Smooth muscle cell (in vitro differentiated cells): ENCODE measurements around the gene SLC2A14. TPM values are rescaled to one million over a fixed set of nuclear protein-coding genes. Genes with fewer than 3 reads are reported as not detected.
A peak's percentile ranks its signal among the peaks of the same experiment; 100 is the strongest.
"Not testable (repeated sequence)": the region's sequence is repeated elsewhere in the genome, so short reads cannot be mapped to it uniquely, and the experiment has no call there.

ENCODE experiments used
- DNase-seq: peaks from one replicate; lab custom pipeline; 2025; ENCODE audit not compliant: unreplicated experiment; lab: John Stamatoyannopoulos, UW
- H2AFZ ChIP-seq: fragments of 200-600 bp; sonication (generic); 2 replicates; pipeline ENCODE4 v1.6.0; 2016; ENCODE audit warnings: antibody characterized with exemption, low read depth, mild to moderate bottlenecking
- H3F3A ChIP-seq: fragments of 200-600 bp; sonication (generic); 2 replicates; pipeline ENCODE4 v1.6.0; 2017; ENCODE audit warnings: antibody characterized with exemption, low read depth
- H3K27ac ChIP-seq: fragments of 200-600 bp; sonication (generic); 2 replicates; pipeline ENCODE4 v1.5.1; 2016; ENCODE audit warnings: low read depth, mild to moderate bottlenecking
- H3K27me3 ChIP-seq: fragments of 200-600 bp; sonication (generic); 2 replicates; pipeline ENCODE4 v1.6.1; 2016; ENCODE audit warnings: low read depth, mild to moderate bottlenecking
- H3K36me3 ChIP-seq: fragments of 200-600 bp; sonication (generic); 2 replicates; pipeline ENCODE4 v1.5.1; 2016; ENCODE audit warnings: low read depth
- H3K4me1 ChIP-seq: fragments of 200-600 bp; sonication (generic); 2 replicates; pipeline ENCODE4 v1.5.1; 2016; ENCODE audit warnings: low read depth
- H3K4me2 ChIP-seq: fragments of 200-600 bp; sonication (generic); 2 replicates; pipeline ENCODE4 v1.6.0; 2016; ENCODE audit warnings: mild to moderate bottlenecking
- H3K4me3 ChIP-seq: fragments of 200-600 bp; sonication (generic); 2 replicates; pipeline ENCODE4 v1.5.1; 2016; ENCODE audit warnings: mild to moderate bottlenecking
- H3K79me2 ChIP-seq: fragments of 200-600 bp; sonication (generic); 2 replicates; pipeline ENCODE4 v1.6.0; 2016; ENCODE audit warnings: low read depth, mild to moderate bottlenecking
- H3K9ac ChIP-seq: fragments of 200-600 bp; sonication (generic); 2 replicates; pipeline ENCODE4 v1.6.0; 2016; ENCODE audit warnings: low read depth
- H3K9me3 ChIP-seq: fragments of 200-600 bp; sonication (generic); replicated peaks from 2 replicates; pipeline ENCODE4 v1.5.1; 2016; ENCODE audit warnings: low read depth
- H4K20me1 ChIP-seq: fragments of 200-600 bp; sonication (generic); 2 replicates; pipeline ENCODE4 v1.6.0; 2016; ENCODE audit warnings: low read depth
- WGBS: methylation state at CpG from one replicate; pipeline ENCODE4 v1.1.7; 2016; ENCODE audit warnings: low lambda C conversion rate; 5-methylcytosine and 5-hydroxymethylcytosine counted together
- polyA plus RNA-seq: library from polyadenylated mRNA; unstranded; fragments of >200 nt; fragmentation: Nextera tagmentation; extraction: Ambion mirVana; gene quantifications from 2 replicates; pipeline ENCODE4 v1.2.1, GENCODE V29; 2016
- total RNA-seq: library from RNA; depleted of rRNA; stranded (reverse); fragments of >200 nt; gene quantifications from 2 replicates; pipeline ENCODE4 v1.2.3, GENCODE V29; 2014
- TF ChIP-seq, protein P1 (sequence below): fragments of 200-600 bp; sonication (generic); IDR thresholded peaks from 2 replicates; pipeline ENCODE4 v1.5.1; 2017; ENCODE audit warnings: borderline replicate concordance, mild to moderate bottlenecking, antibody characterized with exemption; ENCODE audit not compliant: insufficient read depth, poor library complexity, severe bottlenecking

The SLC2A14 gene
- total RNA-seq (2.3 and 2.8 TPM in 2 replicates), polyA plus RNA-seq (8.1 and 19.3 TPM in 2 replicates)

GRCh38 chr12:7872566-7873319 lies at the start of gene SLC2A14:
Gene SLC2A14, minus strand, starts transcription at chr12:7872915. Its CDS starts 3,035 bp downstream, at chr12:7869880.
- no peaks in the 10 kb centered on the region for H3K36me3 ChIP-seq
- no peak within 1 kb of the TSS for H3K4me3 ChIP-seq
- no peaks in the 10 kb centered on the region for H3K4me1 ChIP-seq
- H3K79me2 ChIP-seq, result no peaks in the 10 kb centered on the region
- no peak within 1 kb of the TSS for H3K4me2 ChIP-seq
- H3K9ac ChIP-seq, result no peak within 1 kb of the TSS
- H3K27ac ChIP-seq, result no peak within 1 kb of the TSS
- no peaks in the 10 kb centered on the region for H4K20me1 ChIP-seq
- H3K9me3 ChIP-seq, result no peaks in the 10 kb centered on the region
- TF ChIP-seq, protein P1, sequence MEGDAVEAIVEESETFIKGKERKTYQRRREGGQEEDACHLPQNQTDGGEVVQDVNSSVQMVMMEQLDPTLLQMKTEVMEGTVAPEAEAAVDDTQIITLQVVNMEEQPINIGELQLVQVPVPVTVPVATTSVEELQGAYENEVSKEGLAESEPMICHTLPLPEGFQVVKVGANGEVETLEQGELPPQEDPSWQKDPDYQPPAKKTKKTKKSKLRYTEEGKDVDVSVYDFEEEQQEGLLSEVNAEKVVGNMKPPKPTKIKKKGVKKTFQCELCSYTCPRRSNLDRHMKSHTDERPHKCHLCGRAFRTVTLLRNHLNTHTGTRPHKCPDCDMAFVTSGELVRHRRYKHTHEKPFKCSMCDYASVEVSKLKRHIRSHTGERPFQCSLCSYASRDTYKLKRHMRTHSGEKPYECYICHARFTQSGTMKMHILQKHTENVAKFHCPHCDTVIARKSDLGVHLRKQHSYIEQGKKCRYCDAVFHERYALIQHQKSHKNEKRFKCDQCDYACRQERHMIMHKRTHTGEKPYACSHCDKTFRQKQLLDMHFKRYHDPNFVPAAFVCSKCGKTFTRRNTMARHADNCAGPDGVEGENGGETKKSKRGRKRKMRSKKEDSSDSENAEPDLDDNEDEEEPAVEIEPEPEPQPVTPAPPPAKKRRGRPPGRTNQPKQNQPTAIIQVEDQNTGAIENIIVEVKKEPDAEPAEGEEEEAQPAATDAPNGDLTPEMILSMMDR, result no peak
- H3F3A ChIP-seq, result peaks cover 4% of the 10 kb centered on the region
- DNase-seq, result no peak
- no peaks in the 10 kb centered on the region for H3K27me3 ChIP-seq
- WGBS, result 85% methylated on average over 62 of the region's 65 CpGs
- H2AFZ ChIP-seq, result no peak within 1 kb of the TSS

DNA sequence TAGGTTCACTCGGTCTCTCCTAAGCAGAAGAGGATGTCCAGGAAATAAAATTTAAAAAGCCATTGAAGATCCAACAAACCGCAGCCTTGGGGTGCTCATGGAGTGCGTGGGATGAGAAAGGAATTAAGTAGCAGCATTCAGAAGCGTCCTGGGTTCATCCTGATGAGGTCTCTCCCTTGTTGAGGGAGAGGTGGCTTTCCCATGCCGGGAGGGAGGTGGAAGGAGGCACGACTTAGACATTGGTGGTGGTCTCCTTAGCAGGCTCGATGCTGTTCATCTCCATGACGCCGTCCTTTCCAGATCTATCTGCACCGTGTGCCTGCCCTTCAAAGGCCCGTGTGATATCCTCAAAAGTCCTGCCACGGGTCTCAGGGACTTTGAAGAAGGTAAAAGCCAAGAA lies 48.5 kb upstream of the SLC2A14 start:
- H3K4me1 ChIP-seq, H2AFZ ChIP-seq, H3K4me3 ChIP-seq, H3K9ac ChIP-seq, H3K4me2 ChIP-seq, H3K27me3 ChIP-seq, H3K79me2 ChIP-seq, DNase-seq, H3K9me3 ChIP-seq: not testable (repeated sequence)
- Histone ChIP-seq H4K20me1 (peaks cover 86% of the 10 kb centered on the region), H3F3A (peaks cover 53% of the 10 kb centered on the region), H3K27ac (peak overlapping the region; percentile 54), H3K36me3 (peaks cover 36% of the 10 kb centered on the region)
- WGBS, result 89% methylated on average over 12 of the region's 12 CpGs

GRCh38 chr12:7918268-7918590 lies 45.5 kb upstream of the SLC2A14 start:
- H3K9me3 ChIP-seq, H2AFZ ChIP-seq, H3K27me3 ChIP-seq, H3K9ac ChIP-seq, H3K79me2 ChIP-seq, H3K4me3 ChIP-seq, DNase-seq, H3K27ac ChIP-seq, H3K4me2 ChIP-seq, H3K4me1 ChIP-seq: not testable (repeated sequence)
- 86% methylated on average over 7 of the region's 7 CpGs for WGBS
- Histone ChIP-seq H4K20me1 (peaks cover 62% of the 10 kb centered on the region), H3K36me3 (peaks cover 22% of the 10 kb centered on the region), H3F3A (peaks cover 46% of the 10 kb centered on the region)

- Histone ChIP-seq H3K4me1 (no peaks in the 10 kb centered on the region), H3K36me3 (peaks cover 22% of the 10 kb centered on the region), H3K79me2 (no peaks in the 10 kb centered on the region), H3F3A (peaks cover 43% of the 10 kb centered on the region), H3K9me3 (no peaks in the 10 kb centered on the region), H3K27me3 (no peaks in the 10 kb centered on the region), H3K4me2 (no peak overlapping the region), H2AFZ (no peak overlapping the region), H3K27ac (peak overlapping the region; percentile 19), H3K9ac (no peak overlapping the region), H3K4me3 (no peak overlapping the region), H4K20me1 (peaks cover 56% of the 10 kb centered on the region)
- TF ChIP-seq, protein P1, result no peak
- WGBS, result 77% methylated on average over 19 of the region's 19 CpGs
- no peak for DNase-seq
These were observed 44.9 kb upstream of the SLC2A14 start for GRCh38 chr12:7917392-7918267.
